Colon (tissue), 2 donors: Measurements from ENCODE around the gene FLOT1.
"Not testable (repeated sequence)": the region's sequence is repeated elsewhere in the genome, so short reads cannot be mapped to it uniquely, and the experiment has no call there.

Source experiments
- FAIRE-seq: peaks from 2 replicates; lab custom pipeline; 2012; peaks lifted over from hg19 to GRCh38; lab: Jason Lieb, UNC
- donor health status: control.
- donor health status: control.

The FLOT1 gene

DNA sequence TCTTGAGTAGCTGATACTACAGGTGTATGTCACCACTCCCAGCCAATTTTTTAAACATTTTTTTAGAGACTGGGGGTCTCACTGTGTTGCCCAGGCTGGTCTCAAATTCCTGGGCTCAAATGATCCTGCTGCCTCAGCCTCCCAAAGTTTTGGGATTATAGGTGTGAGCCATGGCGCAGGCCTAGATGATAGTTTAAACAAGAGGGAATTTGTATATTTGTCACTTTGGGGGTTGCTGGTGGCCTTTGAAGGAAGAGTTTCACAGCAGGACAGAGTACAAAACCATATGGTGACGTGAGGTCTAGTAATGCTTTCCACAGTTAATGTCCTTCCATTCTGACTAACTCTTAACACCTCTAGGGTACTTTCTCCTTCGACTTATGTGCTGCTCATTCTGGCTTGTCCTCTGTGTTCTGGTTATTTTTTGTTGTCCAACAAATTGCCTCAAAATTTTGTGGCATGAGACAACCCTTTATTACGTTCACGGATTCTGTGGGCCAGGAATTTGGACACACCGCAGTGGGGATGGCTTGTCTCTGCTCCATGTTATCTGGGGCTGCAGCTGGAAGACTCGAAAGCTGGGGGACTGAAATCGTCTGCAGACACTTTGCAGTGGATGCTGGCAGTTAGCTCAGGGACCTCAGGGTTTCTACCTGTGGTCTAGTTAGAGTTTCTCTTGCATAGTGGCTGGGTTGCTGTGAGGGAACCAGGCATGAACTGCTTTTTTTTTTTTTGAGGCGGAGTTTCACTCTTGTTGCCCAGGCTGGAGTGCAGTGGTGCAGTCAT, 24.9 kb upstream of the FLOT1 start:
- no peak for FAIRE-seq

DNA sequence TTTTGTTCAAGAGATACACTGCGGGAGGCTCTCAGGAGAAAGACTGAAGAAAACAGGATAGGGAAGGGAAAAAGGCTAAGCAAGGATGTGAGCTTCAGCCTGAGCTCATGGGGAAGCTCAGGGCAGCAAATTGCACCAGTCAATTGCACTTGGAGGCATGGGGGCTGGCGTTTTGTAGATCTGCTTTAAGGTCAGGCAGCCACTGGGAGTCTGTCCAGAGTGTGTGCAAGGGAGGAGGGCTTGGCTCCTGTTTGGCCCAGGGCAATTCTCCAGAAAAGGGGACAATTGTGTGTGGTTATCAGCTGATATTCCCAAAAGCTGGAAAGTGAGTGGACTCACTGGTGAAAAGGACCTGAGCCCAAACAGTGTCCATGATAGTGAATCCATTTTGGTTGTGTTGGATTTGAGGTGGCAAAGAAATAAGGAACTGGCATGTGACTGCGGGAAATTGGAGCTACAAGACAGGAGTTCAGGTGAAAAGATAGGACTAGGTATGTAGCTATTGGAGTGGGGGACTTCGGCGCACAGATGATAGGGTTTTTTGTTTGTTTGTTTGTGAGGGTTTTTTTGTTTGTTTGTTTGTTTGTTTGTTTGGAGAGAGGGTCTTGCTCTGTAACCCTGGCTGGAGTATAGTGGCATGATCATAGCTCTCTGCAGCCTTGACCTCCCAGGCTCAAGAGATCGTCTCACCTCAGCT, 24.1 kb upstream of the FLOT1 start:
- FAIRE-seq = no peak

GRCh38 chr6:30765495-30765894, 23.0 kb upstream of the FLOT1 start:
- not testable (repeated sequence) for FAIRE-seq

GRCh38 chr6:30764490-30765043, 22.1 kb upstream of the FLOT1 start:
- FAIRE-seq = not testable (repeated sequence)

DNA sequence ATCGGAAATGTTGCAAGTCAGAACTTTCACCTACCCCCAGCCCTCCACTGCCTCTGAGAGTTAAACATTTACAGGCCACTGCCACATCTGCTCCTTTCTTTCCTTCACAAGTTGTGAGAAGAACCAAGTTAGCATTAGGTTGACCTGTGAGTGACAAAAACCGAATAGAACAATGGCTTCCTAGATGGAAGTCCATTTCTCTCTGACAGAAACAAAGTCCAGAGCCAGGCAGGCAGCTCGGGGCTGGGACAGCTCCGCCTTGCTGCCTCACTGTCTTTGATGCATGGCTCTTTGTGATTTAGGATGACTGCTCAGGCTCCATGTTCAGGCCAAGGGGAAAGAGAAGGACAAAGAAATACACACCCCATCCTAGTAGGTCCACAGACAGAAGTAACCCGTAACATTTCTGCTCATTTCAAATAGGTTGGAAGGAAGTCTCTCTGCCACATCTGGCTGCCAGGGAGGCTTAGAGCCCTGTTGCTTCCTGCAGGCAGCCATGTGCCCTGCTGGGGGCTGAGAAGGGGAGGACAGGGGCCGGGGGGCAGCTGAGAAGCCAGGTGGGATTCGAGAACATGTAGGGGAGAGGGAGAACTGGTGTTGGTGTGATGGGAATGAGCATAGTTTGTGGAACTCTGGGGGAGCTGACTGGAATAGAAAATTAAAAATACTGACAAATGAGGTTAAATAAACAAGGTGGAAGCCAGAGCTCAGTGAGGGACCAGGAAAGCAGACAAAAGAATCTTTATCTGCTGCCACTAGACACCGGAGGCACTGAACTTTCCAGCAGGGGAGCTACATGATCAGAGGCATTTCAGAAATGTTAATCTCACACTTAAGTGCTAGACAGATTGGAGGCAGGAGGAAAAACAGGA, 21.4 kb upstream of the FLOT1 start:
- no peak for FAIRE-seq

DNA sequence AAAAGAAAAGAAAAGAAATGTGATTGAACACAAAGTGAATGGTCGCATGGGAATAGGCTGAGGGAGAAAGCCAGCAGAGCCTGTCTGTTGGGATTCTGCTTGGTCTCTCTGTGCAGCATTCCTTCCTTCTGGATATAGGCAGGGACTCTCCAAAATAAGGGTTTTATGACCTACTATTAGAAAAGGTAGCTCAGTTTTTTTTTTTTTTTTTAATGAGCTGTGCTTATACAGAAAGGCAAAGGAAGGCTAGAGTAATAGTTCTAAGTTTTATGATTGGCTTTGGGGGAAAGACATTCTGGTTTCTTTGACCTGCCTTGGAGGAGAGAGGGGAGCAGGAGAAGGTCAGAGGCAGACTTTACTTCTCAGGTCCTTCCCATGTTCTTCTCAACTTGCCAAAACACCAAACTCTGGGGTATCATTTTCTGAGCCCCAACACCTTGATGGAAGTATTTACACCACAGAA, 20.7 kb upstream of the FLOT1 start:
- FAIRE-seq = no peak

DNA sequence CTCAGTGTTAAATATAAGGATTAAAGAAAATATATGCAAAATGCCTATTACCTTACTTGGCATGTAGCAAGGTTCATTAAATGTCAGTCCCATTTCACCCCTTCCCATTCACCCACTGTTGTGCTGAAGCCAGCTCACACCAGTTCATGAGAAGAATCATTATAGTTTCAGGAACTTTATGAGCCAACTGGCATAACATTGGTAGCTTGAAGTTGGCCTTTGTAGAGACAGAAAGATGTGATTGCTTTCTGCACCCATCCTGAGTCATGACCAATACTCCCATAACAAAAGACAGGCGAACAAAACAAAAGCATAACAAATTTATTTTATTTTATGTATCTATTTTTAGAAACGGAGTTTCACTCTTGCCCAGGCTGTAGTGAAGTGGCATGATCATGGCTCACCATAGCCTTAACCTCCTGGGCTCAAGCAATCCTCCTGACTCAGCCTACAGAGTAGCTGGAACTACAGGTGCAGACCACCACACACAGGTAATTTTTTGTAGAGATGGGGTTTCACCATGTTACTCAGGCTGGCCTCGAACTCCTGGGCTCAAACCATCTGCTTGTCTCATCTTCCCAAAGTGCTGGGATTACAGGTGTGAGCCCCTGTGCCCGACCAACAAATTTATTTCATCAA, 19.4 kb upstream of the FLOT1 start:
- no peak for FAIRE-seq

GRCh38 chr6:30760549-30760948, 18.1 kb upstream of the FLOT1 start:
- no peak for FAIRE-seq

- FAIRE-seq = no peak
Observed at GRCh38 chr6:30759575-30760239, 17.2 kb upstream of the FLOT1 start.

DNA sequence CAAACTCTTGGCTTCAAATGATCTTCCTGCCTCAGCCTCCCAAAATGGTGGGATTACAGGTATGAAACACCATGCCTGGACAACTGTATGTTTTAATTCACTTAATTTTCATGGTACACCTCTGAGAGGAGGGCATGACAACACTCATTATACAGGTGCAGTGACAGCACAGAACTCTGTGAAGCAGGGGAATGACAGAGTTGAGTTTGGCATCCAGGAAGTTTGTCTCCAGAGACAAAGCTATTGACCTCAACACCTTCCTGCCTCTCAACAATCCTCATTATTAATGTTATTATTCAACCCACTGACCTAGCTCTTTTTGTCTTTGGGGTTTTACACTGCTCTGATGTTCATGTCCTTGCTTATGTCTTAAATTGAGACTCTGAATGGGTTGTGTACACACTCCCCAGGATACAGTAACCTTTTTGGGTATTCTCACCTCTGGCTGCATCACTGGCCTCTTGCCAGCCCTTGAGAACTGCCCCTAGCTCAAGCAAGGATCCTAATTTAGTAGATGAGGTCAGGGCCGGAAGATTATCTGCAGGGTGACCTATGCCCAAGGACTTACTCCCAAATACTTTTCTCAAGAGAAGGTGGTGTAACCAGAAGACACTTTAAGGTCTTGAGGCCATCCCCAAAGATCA, 14.9 kb upstream of the FLOT1 start:
- no peak for FAIRE-seq

DNA sequence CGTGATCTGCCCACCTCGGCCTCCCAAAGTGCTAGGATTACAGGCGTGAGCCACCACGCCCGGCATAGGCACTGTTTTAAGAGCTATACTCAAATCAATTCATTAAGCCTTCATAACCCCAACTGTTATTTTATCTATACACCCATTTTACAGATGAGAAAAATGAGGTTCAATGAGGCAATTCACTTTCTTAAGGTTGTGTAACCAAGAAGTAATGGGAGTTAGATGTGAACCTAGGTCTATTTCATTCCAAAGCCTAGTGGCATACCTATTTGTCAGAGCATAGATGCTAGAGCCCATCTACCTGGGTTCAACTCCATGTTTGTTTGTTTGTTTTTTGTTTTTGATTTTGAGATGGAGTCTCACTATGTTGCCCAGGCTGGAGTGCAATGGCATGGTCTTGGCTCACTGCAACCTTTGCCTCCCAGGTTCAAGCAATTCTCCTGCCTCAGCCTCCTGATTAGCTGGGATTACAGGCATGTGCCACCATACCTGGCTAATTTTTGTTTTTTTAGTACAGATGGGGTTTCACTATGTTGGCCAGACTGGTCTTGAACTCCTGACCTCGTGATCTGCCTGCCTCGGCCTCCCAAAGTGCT, 14.0 kb upstream of the FLOT1 start:
- FAIRE-seq = not testable (repeated sequence)

DNA sequence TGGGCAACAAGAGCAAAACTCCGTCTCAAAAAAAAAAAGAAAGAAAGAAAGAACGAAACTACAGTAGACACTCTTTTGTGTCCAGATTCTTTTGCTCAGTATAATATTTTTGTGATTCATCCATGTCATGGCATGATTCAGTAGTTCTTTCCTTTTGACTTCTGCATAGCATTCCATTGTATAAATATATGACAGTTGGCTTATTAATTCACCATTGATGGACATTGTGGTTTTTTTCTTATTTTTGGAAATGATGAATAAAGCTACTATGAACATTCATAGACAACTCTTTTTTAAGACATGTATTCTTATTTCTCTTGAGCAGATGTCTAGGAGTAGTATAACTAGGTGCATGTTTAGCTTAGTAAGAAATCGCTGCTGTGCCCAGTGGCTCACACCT, 12.1 kb upstream of the FLOT1 start:
- FAIRE-seq = no peak

GRCh38 chr6:30752157-30752927, 9.9 kb upstream of the FLOT1 start:
- no peak for FAIRE-seq

GRCh38 chr6:30750379-30750668, 7.8 kb upstream of the FLOT1 start:
- FAIRE-seq = no peak

GRCh38 chr6:30749554-30750378, 7.3 kb upstream of the FLOT1 start:
- FAIRE-seq = no peak

GRCh38 chr6:30748851-30749540, 6.5 kb upstream of the FLOT1 start:
- no peak for FAIRE-seq

GRCh38 chr6:30747902-30748769, 5.6 kb upstream of the FLOT1 start:
- FAIRE-seq = no peak
